NCI-H748 (cell line): ENCODE results near the gene FBXW10.
"Not testable (repeated sequence)": the region's sequence is repeated elsewhere in the genome, so short reads cannot be mapped to it uniquely, and the experiment has no call there.

Source experiments
- DNase-seq: peaks from one replicate; lab custom pipeline; 2025; ENCODE audit not compliant: unreplicated experiment; lab: John Stamatoyannopoulos, UW

Gene FBXW10

DNA sequence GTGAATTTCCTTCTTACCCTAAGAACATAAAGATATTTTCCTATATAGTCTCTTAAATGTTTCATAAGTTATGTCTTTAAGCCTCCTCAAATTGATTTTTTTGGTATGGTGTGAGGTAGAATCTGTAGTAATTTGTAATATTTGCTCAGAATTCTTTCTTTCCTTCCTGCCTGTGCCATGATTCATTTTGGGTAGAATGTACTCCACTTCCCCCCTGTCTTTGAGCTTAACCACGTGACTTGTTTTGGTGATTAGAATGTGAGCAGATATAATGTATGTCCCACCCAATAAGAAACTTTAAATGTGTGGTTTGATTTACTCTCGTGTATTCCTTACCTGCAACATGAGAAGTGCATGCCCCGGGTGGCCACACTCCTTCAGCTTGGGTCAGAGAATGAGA, 77.6 kb downstream of the FBXW10 start:
- not testable (repeated sequence) for DNase-seq

GRCh38 chr17:18827613-18828012, 83.8 kb downstream of the FBXW10 start:
- DNase-seq = not testable (repeated sequence)
